ENCODE data around the gene RADIL. TPM values are rescaled to one million over a fixed set of nuclear protein-coding genes. Genes with fewer than 3 reads are reported as not detected.

RADIL gene
- total and polyA plus RNA-seq, 2 of the 13 experiments (the other 11 are each of a cell fraction or from before 2014, with no cell fraction given): 0.05 to 0.09 TPM

DNA sequence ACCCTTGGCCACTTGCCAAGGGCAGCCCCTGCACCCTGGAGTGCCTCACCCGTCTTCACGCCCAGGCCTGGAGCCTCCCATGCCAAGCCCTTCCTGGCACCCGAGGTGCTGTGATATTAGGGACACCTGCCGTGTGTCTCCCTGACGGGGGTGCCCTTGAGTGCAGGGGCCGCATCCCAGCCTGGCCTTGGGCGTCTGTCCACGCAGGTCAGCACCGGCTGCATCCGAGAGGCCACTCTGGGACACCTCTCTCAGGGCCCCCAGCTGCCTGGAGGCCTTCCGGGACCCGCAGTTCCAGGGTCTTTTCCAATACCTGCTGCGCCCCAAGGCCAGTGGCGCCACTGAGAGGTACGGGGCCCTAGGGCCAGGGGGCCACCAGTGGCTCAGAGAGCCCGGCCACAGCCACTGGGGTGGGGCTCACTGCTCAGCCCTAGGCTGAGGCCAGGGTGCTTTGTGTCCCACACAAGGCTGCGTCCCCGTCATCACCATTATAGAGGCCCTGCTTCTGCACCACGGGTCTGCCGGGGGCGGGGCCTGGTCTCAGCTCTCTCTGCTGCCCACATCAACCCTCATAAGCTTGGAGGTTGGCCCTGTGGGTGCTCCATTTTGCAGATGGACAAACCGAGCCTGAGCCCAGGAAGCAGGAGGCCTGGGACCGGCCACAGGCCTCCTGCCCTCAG is 95.4 kb downstream of the RADIL start:
- H4K20me1 ChIP-seq (ENCODE audit: insufficient read depth, low read length): no peaks in the 10 kb centered on the region
- no peak overlapping the region for H2AFZ ChIP-seq (ENCODE audit: low read length)
- H3K9ac ChIP-seq (ENCODE audit: insufficient read depth, low read depth, low read length): no peak overlapping the region
- no peak overlapping the region for H3K4me3 ChIP-seq (replicated peaks in 1 of 3; ENCODE audit: insufficient read depth in 1 of 3, low read depth in 2 of 3, low read length in 3 of 3)
- TF ChIP-seq GTF3A (CRISPR knock-in tag; conservative IDR thresholded peaks at IDR 0.05) (no peak), ZNF629 (CRISPR knock-in tag; conservative IDR thresholded peaks at IDR 0.05) (peak; percentile 72)
- WGBS (ENCODE audit: low lambda C conversion rate): 99% methylated on average over 11 of the region's 23 CpGs
- in situ Hi-C loops (cut with HindIII; ENCODE audit: extremely low pct_ligation_motif_present, low pct_unique_long_range_greater_than_20kb) (no loop called here), intact Hi-C loops (cut with micrococcal nuclease; ENCODE audit: unreplicated experiment) (no loop called here)
- H3K9me3 ChIP-seq (ENCODE audit: low read length): no peaks in the 10 kb centered on the region
- ChIA-PET CTCF (ENCODE audit: low intra/inter-chr PET ratio, low total read pairs) (no interaction called here), POLR2A (no interaction called here)
- peaks cover 8% of the 10 kb centered on the region for H3K4me1 ChIP-seq (ENCODE audit: insufficient read depth, low read length)
- ATAC-seq: no peak
- no peaks in the 10 kb centered on the region for H3K79me2 ChIP-seq (ENCODE audit: insufficient read depth, low read length)
- H3K36me3 ChIP-seq (replicated peaks in 1 of 2; ENCODE audit: control insufficient read depth in 1 of 2, insufficient read depth in 2 of 2, low read length in 2 of 2): peaks cover 12 to 24% of the 10 kb centered on the region in 2 experiments; a peak in 4 of 5 replicates
- no peak for DNase-seq (ENCODE audit: low spot score)
- FAIRE-seq: no peak
- no peaks in the 10 kb centered on the region for H3K27me3 ChIP-seq (ENCODE audit: control insufficient read depth in 1 of 2, insufficient read depth in 2 of 2, low read length in 2 of 2)
- no peak overlapping the region for H3K4me2 ChIP-seq (ENCODE audit: low read depth, low read length)
- H3K27ac ChIP-seq (ENCODE audit: extremely low read length, insufficient read depth, low read length): no peak overlapping the region
- no TSS peak for BruUV-seq (replicated peaks)

GRCh38 chr7:4787541-4787940 is 96.0 kb downstream of the RADIL start:
- POLR2A ChIA-PET: no interaction called here
- 100% methylated on average over 4 of the region's 17 CpGs for WGBS (ENCODE audit: low lambda C conversion rate)
- DNase-seq (ENCODE audit: low spot score) (no peak), ATAC-seq (no peak), FAIRE-seq (no peak)
- no peaks in the 10 kb centered on the region for H3K27me3 ChIP-seq (ENCODE audit: control insufficient read depth in 1 of 2, insufficient read depth in 2 of 2, low read length in 2 of 2)
- no peak overlapping the region for H3K27ac ChIP-seq (ENCODE audit: extremely low read length, insufficient read depth, low read length)
- intact Hi-C loops (cut with micrococcal nuclease; ENCODE audit: unreplicated experiment) (no loop called here), in situ Hi-C loops (cut with HindIII; ENCODE audit: extremely low pct_ligation_motif_present, low pct_unique_long_range_greater_than_20kb) (no loop called here)
- H3K9me3 ChIP-seq (ENCODE audit: low read length): no peaks in the 10 kb centered on the region
- H4K20me1 ChIP-seq (ENCODE audit: insufficient read depth, low read length): no peaks in the 10 kb centered on the region
- H2AFZ ChIP-seq (ENCODE audit: low read length): no peak overlapping the region
- no peak overlapping the region for H3K4me3 ChIP-seq (replicated peaks in 1 of 3; ENCODE audit: insufficient read depth in 1 of 3, low read depth in 2 of 3, low read length in 3 of 3)
- peaks cover 12 to 24% of the 10 kb centered on the region in 2 experiments; a peak in 4 of 5 replicates for H3K36me3 ChIP-seq (replicated peaks in 1 of 2; ENCODE audit: control insufficient read depth in 1 of 2, insufficient read depth in 2 of 2, low read length in 2 of 2)
- CTCF ChIA-PET (ENCODE audit: low intra/inter-chr PET ratio, low total read pairs): no interaction called here
- no peak overlapping the region for H3K9ac ChIP-seq (ENCODE audit: insufficient read depth, low read depth, low read length)
- H3K79me2 ChIP-seq (ENCODE audit: insufficient read depth, low read length): no peaks in the 10 kb centered on the region
- peaks cover 3% of the 10 kb centered on the region for H3K4me1 ChIP-seq (ENCODE audit: insufficient read depth, low read length)
- BruUV-seq (replicated peaks): no TSS peak
- H3K4me2 ChIP-seq (ENCODE audit: low read depth, low read length): no peak overlapping the region
- TF ChIP-seq BATF2 (CRISPR knock-in tag; IDR thresholded peaks at IDR 0.05): no peak
- no peak for TF ChIP-seq ZNF720 (CRISPR knock-in tag; IDR thresholded peaks at IDR 0.05)
- TF ChIP-seq FOXA3 (CRISPR knock-in tag; IDR thresholded peaks at IDR 0.05): no peak
- no peak for TF ChIP-seq DDIT3 (CRISPR knock-in tag; IDR thresholded peaks at IDR 0.05)
- TF ChIP-seq ZNF354B (CRISPR knock-in tag; IDR thresholded peaks at IDR 0.05): no peak
- no peak for TF ChIP-seq TEAD2 (CRISPR knock-in tag; IDR thresholded peaks at IDR 0.05)
- no peak for TF ChIP-seq ZNF646 (CRISPR knock-in tag; IDR thresholded peaks at IDR 0.05)
- TF ChIP-seq PITX1 (CRISPR knock-in tag; IDR thresholded peaks at IDR 0.05): no peak
